Muscle layer of colon (tissue), 2 donors: ENCODE measurements around the gene DHX15.

Experiments used
- H3K27ac ChIP-seq: one replicate; pipeline ENCODE4 v1.7.0; 2013; ENCODE audit warnings: low read depth, mild to moderate bottlenecking, low read length, moderate library complexity
- H3K27me3 ChIP-seq, 2 donors: one replicate each; pipeline ENCODE4 v1.7.0; 2013; ENCODE audit warnings: low read length in 2 of 2, mild to moderate bottlenecking in 2 of 2; ENCODE audit not compliant: insufficient read depth in 2 of 2, control insufficient read depth in 1 of 2
- H3K36me3 ChIP-seq: one replicate; pipeline ENCODE4 v1.7.0; 2013; ENCODE audit warnings: mild to moderate bottlenecking, low read length; ENCODE audit not compliant: insufficient read depth
- H3K4me1 ChIP-seq: one replicate; pipeline ENCODE4 v1.7.0; 2013; ENCODE audit warnings: mild to moderate bottlenecking, low read length; ENCODE audit not compliant: insufficient read depth
- H3K4me3 ChIP-seq, 2 donors: one replicate each; pipeline ENCODE4 v1.7.0; 2013; ENCODE audit warnings: low read length in 2 of 2, low read depth in 1 of 2, mild to moderate bottlenecking in 1 of 2, moderate library complexity in 1 of 2
- H3K9ac ChIP-seq: one replicate; pipeline ENCODE4 v1.7.0; 2013; ENCODE audit warnings: low read length
- H3K9me3 ChIP-seq: one replicate; pipeline ENCODE4 v1.7.0; 2013; ENCODE audit warnings: mild to moderate bottlenecking, low read length
- donor health status: abdominal sarcoma.
- donor health status: Adenocarcinoma of cecum.

The DHX15 gene

DNA sequence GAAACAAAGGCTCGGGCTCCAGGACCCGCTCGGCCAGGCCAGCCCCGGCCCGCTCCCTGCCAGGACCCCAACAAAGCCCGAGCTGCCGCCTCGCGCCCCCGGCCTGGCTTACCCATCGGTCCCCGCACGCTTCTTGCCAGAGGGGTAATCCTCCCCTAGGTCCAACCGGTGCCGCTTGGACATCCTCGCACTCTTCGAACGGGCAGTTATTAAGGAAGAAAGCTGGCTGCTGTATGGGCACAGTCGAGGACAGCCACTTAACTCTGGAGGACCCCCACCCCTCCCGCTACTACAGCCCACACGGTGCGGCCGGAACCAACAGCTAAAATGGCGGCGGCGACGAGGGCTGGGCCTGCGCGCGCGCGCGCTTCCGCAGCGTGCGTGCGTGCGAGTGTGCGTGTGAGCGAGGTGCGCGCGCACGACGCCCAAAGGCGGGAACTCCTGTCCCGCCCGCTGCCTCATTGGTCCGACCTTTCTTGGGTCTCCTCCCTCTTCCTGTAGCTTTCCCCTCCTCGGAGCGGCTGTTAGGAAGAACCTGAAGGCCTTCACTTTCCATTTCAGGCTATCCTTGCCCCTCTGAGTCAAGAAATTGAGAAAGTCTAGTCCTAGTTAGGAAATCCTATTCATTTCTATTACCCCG lies at the start of gene DHX15:
Gene DHX15 (minus strand): TSS at position 344 of the 640 bp plus-strand sequence. CDS start 161 bp downstream, at position 183.
- peak within 1 kb of the TSS; percentile 81 for H3K9ac ChIP-seq
- peaks cover 20% of the 10 kb centered on the region for H3K4me1 ChIP-seq
- peak within 1 kb of the TSS; percentile 96 for H3K27ac ChIP-seq
- H3K4me3 ChIP-seq: peak within 1 kb of the TSS; percentile 86 to 87
- no peaks in the 10 kb centered on the region for H3K36me3 ChIP-seq
- H3K27me3 ChIP-seq: no peaks in the 10 kb centered on the region
- H3K9me3 ChIP-seq: no peaks in the 10 kb centered on the region

DNA sequence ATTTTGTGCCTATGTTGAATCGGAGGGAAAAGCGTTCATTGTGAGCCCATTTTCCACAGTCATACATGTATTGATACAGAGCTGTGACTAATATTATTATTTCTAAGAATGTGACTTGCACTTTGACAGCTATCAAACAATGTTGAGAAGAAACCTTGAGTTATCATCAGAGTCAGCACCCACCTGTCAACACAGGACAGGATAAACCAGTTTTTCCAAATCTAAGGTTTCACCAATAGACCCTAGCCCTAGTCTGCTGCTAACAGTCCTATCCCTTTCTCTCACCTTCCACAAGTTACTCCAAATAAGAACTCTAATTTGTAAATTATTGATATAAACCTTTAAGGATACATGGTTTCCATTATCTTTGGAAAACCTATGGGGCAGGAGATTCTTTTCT lies 47.7 kb upstream of the DHX15 start:
- Histone ChIP-seq H3K9me3 (no peaks in the 10 kb centered on the region), H3K4me1 (no peaks in the 10 kb centered on the region), H3K9ac (no peak overlapping the region), H3K27me3 (no peaks in the 10 kb centered on the region), H3K27ac (no peak overlapping the region), H3K4me3 (no peak overlapping the region), H3K36me3 (no peaks in the 10 kb centered on the region)

DNA sequence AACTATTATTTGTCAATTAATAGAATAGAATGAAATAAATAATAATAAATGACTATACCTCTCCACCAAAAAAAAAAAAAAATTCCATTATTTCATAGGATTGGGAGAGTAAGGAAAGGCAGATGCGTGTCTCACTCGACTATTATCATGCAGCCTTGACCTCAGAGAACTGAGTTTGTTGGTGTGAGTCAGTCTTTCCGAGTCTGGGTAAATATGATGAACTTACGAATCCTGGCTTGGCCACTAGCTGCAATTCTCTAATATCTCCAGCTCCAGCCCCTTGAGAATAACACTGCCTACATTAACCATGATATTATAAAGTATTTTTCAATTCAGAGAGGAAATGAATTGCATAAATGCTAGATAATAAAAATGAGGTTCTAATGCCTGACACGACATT lies 46.6 kb upstream of the DHX15 start:
- H3K9ac ChIP-seq: no peak overlapping the region
- no peak overlapping the region for H3K27ac ChIP-seq
- no peak overlapping the region for H3K4me3 ChIP-seq
- no peaks in the 10 kb centered on the region for H3K27me3 ChIP-seq
- no peaks in the 10 kb centered on the region for H3K9me3 ChIP-seq
- H3K4me1 ChIP-seq: no peaks in the 10 kb centered on the region
- no peaks in the 10 kb centered on the region for H3K36me3 ChIP-seq

DNA sequence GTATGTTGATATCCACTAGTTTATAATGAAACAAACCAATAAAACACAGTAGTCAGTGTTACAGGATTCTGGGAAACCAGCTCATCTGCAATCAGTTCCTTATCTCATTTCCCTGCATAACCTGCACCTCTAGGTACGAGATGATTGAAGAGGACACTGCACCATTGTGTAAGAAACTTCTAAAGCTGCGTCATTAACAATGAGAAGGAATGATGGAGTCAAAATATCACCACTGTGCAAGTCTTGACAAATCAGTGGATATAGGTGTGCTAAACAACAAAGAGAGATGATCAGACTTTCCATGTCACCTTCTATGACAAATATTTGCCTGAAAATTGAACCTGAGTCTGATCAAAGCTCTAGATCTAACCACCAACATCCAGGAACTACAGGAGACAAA lies 40.7 kb upstream of the DHX15 start:
- H3K27me3 ChIP-seq: no peaks in the 10 kb centered on the region
- H3K9ac ChIP-seq: no peak overlapping the region
- H3K36me3 ChIP-seq: no peaks in the 10 kb centered on the region
- no peak overlapping the region for H3K4me3 ChIP-seq
- H3K4me1 ChIP-seq: no peaks in the 10 kb centered on the region
- H3K27ac ChIP-seq: no peak overlapping the region
- H3K9me3 ChIP-seq: no peaks in the 10 kb centered on the region

DNA sequence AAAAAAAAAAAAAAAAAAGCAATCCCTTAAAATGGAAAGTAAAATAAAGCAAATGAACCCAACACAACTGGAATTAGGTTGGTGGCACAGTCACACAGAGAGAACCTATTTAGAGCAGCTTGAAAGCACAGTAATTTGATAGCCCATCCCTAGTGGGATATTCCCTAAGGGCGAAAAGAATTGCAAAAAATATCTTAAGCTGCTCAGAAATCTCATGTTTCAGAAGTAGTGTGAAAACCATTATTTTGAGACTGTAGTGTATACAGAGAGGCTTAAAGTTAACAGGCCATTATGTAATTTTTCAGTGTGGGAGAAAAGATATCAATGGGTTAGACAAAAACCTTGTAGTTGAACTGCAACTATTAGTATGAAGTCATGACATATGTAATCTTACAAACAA lies 40.0 kb upstream of the DHX15 start:
- no peaks in the 10 kb centered on the region for H3K27me3 ChIP-seq
- H3K4me1 ChIP-seq: no peaks in the 10 kb centered on the region
- no peak overlapping the region for H3K27ac ChIP-seq
- no peaks in the 10 kb centered on the region for H3K9me3 ChIP-seq
- H3K36me3 ChIP-seq: no peaks in the 10 kb centered on the region
- H3K4me3 ChIP-seq: no peak overlapping the region
- no peak overlapping the region for H3K9ac ChIP-seq

DNA sequence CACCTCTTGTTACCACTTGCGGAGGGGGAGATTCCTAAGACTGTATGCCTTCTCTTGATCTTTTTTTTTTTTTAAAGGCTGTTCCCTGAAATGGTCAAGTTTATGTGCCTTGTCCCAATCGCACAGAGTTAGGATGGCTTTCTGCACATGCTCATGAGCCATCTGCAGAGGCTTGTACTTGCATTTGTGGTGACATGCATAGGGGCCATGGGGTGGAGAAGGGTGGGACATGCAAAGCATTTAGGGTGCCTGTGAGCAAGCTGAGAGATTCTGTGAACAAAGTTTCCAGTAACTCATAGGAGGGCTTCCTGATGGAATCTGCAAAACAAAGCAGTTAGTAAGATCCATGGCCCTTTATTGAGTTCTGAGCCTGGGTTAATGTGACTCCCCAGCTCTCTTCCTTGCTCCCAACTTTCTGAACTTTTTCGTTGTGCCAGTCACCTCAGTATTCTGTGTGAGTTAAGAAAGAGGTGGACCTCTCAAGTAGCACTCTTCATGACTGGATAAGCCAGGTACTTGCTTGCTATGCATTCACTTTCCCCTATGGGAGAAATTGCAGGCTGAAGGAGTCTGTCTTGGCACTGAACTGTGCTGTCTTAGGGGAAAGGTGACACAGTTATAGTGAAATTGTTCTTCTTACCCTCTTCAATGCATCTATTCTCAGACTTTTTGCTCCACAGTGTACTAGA lies 37.9 kb upstream of the DHX15 start:
- Histone ChIP-seq H3K36me3 (no peaks in the 10 kb centered on the region), H3K4me1 (no peaks in the 10 kb centered on the region), H3K27ac (no peak overlapping the region), H3K9ac (no peak overlapping the region), H3K4me3 (no peak overlapping the region), H3K27me3 (no peaks in the 10 kb centered on the region), H3K9me3 (no peaks in the 10 kb centered on the region)

DNA sequence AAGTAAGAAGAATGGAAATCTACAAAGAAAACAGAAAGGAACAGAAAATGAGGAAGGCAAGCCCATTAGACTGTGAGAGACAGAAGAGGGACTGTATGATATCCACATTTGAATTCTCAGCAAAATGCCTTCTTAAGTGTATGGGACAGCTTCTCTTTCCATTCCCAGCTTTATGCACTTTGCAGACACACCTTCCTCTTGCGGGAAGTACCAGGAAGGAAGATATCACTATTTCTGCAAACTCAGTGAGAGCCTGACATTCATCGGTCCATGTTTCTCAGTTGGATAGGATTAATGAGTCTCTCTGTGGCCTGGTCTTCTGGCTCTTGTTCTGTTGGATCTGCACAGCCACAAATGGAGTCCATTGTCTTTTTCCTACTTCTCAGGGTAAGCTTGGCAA lies 31.6 kb upstream of the DHX15 start:
- no peaks in the 10 kb centered on the region for H3K27me3 ChIP-seq
- H3K4me3 ChIP-seq: no peak overlapping the region
- no peaks in the 10 kb centered on the region for H3K36me3 ChIP-seq
- H3K4me1 ChIP-seq: no peaks in the 10 kb centered on the region
- no peak overlapping the region for H3K9ac ChIP-seq
- no peaks in the 10 kb centered on the region for H3K9me3 ChIP-seq
- H3K27ac ChIP-seq: no peak overlapping the region

DNA sequence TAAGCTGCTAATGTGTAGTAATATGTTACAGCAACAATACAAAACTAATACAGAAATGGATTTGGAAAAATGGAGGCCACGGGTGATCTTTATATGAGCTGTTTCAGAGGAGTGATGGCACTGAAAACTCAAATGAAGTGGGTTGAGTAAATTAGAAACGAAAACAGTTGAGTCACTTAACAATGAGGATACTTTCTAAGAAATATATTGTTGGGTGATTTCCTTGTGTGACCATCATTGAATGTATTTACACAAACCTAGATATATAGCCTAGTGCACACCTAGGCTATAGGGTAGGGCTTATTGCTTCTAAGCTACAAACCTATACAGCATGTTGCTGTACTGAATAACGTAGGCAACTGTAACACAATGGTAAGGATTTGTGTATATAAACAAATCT lies 30.5 kb upstream of the DHX15 start:
- H3K36me3 ChIP-seq: no peaks in the 10 kb centered on the region
- H3K9ac ChIP-seq: no peak overlapping the region
- no peaks in the 10 kb centered on the region for H3K9me3 ChIP-seq
- H3K27me3 ChIP-seq: no peaks in the 10 kb centered on the region
- H3K27ac ChIP-seq: no peak overlapping the region
- no peaks in the 10 kb centered on the region for H3K4me1 ChIP-seq
- H3K4me3 ChIP-seq: no peak overlapping the region

DNA sequence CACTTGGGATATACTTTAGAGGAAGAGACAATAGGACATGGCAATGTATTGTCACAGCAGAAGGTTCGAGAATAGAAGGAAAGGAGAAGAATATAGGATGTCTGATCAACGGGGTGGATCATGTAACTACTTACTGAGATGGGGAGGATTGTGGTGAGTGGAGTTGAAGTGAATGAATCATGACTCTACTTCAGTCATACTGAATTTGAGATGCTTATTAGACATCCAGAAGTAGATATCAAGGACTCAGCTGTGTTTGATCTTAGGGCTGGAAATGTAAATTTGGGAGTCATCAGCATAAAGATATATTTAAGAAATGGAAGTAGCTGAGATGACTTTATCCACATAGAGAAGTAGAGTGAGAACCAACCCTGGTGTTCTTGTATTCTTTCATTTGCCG lies 29.1 kb upstream of the DHX15 start:
- Histone ChIP-seq H3K9ac (no peak overlapping the region), H3K27ac (no peak overlapping the region), H3K36me3 (no peaks in the 10 kb centered on the region), H3K27me3 (no peaks in the 10 kb centered on the region), H3K4me1 (no peaks in the 10 kb centered on the region), H3K9me3 (no peaks in the 10 kb centered on the region), H3K4me3 (no peak overlapping the region)

DNA sequence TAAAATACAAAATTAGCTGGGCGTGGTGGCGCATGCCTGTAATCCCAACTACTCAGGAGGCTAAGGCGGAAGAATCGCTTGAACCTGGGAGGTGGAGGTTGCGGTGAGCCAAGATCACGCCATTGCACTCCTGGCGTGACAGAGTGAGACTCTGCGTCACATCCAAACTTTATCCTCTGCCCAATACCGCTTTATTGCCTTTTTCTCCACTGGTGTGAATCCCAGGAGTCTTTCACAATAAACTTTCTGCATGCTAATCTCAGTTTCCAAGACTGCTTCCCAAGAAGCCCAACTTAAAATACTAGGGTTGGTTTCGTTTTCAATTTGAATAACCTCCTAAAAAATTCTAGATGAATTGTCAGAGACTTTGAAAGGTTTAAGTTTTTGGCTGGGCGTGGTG lies 27.2 kb upstream of the DHX15 start:
- H3K9me3 ChIP-seq: no peaks in the 10 kb centered on the region
- H3K36me3 ChIP-seq: no peaks in the 10 kb centered on the region
- no peaks in the 10 kb centered on the region for H3K27me3 ChIP-seq
- H3K9ac ChIP-seq: no peak overlapping the region
- H3K27ac ChIP-seq: no peak overlapping the region
- no peak overlapping the region for H3K4me3 ChIP-seq
- H3K4me1 ChIP-seq: no peaks in the 10 kb centered on the region

DNA sequence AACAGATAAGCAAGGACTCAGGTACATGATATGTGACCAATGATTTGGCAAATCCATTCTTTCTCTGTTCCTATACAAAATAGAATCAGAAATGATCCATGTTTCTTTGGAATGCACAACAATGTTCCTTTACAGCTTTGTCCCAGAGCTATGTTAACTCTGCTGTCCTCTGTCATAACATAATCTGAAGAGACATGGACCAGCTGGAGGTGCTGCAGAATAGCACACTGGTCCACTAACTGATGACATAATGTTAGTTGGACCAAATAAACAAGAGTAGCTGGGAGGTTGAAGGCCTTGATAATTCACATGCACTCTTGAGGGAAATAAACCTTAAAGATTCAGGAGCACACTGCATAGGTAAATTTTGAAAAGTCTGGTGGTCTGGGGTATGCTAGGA lies 23.0 kb upstream of the DHX15 start:
- H3K36me3 ChIP-seq: no peaks in the 10 kb centered on the region
- H3K9me3 ChIP-seq: no peaks in the 10 kb centered on the region
- no peak overlapping the region for H3K27ac ChIP-seq
- no peaks in the 10 kb centered on the region for H3K27me3 ChIP-seq
- no peak overlapping the region for H3K4me3 ChIP-seq
- H3K9ac ChIP-seq: no peak overlapping the region
- no peaks in the 10 kb centered on the region for H3K4me1 ChIP-seq

DNA sequence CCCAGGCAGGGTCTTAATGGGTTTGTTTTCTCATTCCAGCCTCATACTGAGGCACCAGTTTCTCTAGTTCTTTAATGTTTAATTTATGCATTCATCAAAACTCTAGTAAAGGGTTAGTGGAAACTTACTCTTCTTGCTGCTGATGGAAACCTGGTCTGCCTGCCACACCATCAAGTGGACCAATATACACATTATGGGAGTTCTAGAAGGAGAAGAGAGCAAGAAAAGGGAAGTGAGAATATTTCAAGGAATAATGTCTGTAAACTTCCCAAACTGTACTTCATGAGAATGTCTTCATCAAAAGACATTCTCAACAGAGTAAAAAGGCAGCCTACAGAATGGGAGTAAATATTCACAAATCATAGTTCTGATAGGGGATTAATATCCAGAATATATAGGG lies 20.9 kb upstream of the DHX15 start:
- H3K27ac ChIP-seq: no peak overlapping the region
- no peaks in the 10 kb centered on the region for H3K27me3 ChIP-seq
- no peak overlapping the region for H3K9ac ChIP-seq
- no peaks in the 10 kb centered on the region for H3K36me3 ChIP-seq
- no peaks in the 10 kb centered on the region for H3K4me1 ChIP-seq
- H3K4me3 ChIP-seq: no peak overlapping the region
- no peaks in the 10 kb centered on the region for H3K9me3 ChIP-seq
